ENCODE data around the gene UBE2K. TPM values are rescaled to one million over a fixed set of nuclear protein-coding genes. Genes with fewer than 3 reads are reported as not detected.
"Not testable (repeated sequence)": the region's sequence is repeated elsewhere in the genome, so short reads cannot be mapped to it uniquely, and the experiment has no call there.

UBE2K gene
- polyA plus RNA-seq, 1 donor, result 43.5 TPM

DNA sequence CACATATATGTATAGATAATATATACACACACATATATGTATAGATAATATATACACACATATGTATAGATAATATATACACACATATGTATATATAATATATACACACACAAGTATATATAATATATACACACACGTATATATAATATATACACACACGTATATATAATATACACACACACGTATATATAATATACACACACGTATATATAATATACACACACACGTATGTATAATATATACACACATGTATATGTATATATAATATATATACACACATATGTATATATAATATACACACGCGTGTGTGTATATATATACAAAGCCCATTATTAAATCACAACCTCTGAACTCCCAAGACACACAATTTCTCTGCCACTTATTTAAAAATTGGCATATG is 8.0 kb upstream of the UBE2K start:
- DNase-seq (ENCODE audit: low read depth), result no peak

DNA sequence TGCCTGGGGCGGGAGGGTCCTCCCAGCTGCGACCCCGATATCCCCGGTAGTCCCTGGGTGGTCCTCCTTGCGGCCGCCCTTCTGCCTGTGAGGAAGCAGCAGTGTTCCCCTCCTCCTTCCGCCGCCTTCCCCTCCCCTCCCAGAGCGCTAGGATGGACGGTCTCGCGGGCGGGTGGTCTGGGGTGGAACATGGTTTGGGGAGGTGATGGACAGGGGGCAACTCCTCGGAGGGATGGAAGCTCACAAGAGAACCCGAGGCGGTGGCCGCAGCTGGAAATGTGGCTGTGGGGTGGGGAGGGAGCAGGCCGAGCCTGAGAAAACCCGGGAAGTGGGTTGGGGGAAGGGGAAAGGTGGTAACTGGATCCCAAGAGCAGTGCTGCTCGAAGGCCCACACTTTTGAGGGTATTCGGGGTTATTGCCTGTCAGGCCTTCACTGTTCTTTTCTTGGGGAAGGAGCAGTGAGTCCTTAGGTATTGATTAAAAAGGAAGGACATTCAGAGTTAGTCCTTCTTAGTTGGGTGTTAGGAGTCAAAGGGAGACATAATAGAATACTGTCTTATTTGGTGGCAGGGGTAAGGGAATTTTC is 581 bp downstream of the UBE2K start:
- DNase-seq (ENCODE audit: low read depth), result no peak

DNA sequence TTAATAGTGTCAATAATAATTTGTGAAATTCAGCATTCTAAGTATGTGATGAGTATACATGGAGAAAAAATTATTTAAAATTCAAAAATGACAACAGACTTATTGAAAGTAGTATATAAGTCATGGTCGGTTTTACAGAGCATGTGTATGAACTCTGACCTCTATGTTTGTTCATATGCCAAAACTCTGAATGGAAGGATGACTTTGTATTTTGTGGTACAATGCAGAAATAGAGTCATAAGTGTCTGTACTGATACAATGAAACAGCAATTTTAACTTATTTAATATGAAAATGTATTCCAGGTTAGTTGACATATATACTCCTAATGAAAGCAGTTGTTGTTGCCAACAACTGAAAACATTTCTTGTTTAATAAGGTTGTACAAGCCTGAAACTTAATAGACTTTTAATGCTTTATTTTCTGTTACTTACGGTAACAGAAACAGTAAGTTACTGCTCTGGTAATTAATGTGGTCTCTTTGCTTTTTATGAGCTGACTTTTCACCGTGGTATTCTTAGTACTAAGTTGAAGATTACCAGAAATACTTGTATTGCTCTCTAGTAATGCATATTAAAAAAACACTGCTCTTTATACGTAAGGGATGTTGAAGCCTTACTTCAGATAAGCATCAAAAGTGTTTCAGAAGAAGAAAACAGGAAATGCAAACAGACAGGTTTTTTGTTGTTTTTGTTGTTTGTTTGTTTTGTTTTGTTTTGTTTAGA is 1.9 kb downstream of the UBE2K start:
- DNase-seq (ENCODE audit: low read depth), result no peak

DNA sequence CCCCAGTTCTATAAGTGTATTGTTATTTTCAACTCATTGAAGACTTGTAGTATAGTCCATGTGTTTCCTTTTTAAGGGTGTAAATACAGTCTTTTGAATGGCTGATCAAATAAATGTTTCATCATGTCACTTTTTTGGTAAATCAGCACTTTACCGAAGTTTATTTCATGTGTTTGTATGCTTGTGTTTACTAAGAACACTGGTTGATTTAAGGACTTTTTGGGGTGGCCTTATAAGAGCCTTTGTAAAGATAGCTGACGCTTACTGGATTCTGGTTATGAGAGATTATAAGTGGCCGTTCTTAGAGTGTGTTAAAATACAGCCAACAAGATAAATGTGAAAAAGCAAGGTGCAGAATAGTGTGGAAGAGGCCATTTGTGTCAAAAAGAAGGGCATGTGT is 2.6 kb downstream of the UBE2K start:
- DNase-seq (ENCODE audit: low read depth), result no peak

DNA sequence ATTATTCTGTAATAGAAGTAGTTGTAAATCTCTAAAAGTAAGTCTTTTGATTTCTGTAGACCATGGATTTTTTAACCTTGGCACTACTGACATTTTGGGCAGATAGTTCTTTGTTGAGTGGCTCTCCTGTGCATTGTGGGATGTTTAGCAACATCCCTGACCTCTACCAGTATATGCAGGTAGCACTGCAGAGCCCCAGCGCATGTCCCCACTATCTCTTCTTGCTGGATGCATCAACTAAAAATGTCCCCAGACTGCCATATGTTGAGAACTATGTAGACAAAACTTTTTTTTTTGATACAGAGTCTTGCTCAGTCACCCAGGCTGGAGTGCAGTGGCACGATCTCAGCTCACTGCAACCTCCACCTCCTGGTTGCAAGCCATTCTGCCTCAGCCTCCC is 4.8 kb downstream of the UBE2K start:
- no peak for DNase-seq (ENCODE audit: low read depth)

DNA sequence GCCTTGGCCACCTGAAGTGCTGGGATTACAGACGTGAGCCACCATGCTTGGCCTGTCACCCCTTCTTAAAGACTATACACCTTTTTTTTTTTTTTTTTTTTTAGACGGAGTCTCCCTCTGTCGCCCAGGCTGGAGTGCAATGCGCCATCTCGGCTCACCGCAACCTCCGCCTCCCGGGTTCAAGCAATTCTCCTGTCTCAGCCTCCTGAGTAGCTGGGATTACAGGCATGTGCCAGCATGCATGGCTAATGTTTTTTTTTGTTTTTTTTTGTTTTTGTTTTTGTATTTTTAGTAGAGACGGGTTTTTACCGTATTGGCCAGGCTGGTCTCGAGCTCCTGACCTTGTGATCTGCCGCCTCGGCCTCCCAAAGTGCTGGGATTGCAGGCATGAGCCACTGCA is 6.9 kb downstream of the UBE2K start:
- DNase-seq (ENCODE audit: low read depth), result not testable (repeated sequence)

DNA sequence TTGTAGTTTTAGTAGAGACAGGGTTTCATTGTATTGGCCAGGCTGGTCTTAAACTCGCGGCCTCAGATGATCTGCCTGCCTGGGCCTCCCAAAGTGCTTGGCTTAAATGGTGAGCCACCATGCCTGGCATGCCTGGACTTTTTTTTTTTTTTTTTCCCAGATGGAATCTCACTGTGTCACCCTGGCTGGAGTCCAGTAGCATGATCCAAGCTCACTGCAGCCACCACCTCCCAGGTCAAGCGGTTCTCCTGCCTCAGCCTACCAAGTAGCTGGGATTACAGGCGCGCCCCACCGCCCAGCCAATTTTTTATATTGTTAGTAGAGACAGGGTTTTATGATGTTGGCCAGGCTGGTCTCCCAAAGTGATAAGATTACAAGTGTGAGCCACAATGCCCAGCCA is 8.4 kb downstream of the UBE2K start:
- DNase-seq (ENCODE audit: low read depth), result no peak

DNA sequence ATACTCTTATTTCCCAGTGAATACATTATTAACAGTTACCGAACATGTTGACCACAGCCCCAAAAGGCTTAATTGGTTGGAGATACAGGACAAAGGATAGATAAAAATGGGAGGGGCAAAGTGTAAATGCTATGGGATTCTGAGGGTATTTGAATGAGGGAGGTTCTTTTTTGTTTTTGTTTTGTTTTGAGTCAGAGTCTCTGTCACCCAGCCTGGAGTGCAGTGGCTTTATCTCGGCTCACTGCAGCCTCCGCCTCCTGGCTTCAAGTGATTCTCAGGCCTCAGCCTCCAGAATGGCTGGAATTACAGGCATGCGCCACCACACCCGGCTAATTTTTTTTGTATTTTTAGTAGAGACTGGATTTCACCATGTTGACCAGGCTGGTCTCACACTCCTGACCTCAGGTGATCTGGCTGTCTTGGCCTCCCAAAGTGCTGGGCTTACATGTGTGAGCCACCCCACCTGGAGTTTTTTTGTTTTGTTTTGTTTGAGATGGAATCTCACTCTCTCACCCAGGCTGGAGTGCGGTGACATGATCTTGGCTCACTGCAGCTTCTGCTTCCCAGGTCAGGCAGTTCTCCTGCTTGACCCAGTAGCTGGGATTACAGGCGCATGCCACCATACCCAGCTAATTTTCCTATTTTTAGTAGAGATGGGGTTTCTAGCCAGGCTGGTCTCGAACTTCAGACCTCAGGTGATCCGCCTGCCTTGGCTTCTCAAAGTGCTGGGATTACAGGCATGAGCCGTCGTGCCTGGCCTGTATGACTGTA is 9.0 kb downstream of the UBE2K start:
- DNase-seq (ENCODE audit: low read depth), result no peak

DNA sequence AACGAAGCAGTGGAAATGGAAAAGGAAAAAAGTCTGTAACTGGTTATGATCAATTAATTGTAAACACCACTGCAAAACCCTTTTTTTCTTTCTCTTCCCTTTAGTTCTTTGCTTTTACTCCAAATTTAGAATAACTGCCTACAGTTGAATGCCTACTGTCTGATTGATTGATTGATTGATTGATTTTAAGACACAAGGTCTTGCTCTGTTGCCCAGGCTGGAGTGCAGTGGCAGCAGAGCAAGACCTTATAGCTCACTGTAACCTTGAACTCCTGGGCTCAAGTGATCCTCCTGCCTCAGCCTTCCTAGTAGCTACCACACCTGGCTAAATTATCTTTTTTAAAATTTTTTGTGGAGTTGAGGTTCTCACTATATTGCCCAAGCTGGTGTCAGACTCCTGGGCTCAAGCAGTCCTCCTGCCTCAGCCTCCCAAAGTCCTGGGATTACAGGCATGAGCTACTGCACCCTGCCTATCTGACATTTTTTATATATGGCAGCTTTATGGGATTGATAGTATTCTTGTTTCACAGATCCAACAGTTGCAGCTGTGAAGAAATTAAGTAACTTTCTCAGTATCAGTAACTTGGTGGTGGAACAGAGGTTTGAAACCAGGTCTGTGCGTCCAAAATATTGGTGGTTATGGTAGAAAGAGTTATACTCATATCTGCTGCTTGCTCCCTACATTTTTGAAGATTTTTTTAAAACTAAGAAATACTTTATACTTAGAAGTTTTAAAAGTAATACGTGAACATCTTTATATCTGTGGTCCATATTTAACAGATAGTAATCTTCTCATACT is 12.4 kb downstream of the UBE2K start:
- no peak for DNase-seq (ENCODE audit: low read depth)

DNA sequence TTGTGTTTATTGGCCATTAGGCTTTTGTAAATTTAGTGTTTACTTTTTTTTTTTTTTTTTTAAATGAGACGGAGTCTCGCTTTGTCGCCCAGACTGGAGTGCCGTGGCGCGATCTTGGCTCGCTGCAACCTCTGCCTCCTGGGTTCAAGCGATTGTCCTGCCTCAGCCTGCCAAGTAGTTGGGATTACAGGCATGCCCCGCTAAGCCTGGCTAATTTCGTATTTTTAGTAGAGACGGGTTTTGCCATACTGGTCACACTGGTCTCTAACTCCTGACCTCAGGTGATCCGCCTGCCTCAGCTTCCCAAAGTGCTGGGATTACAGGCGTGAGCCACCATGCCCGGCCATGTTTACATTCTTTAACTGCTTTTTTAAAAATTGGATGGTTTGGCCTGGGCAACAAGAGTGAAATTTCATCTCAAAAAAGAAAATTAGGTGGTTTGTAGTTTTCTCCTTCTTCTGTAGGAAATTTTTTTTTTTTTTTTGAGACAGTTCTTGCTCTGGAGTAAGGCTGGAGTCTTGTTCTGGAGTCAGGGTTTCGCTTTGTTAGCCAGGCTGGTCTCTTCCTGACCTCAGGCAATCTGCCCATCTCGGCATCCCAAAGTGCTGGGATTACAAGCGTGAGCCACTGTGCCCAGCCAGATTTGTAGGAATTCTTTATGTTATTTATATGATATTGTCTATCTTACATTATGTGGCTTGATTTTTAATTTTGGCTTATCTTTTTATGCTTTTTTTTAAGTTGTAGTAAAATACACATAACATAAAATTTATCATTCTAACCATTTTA is 15.1 kb downstream of the UBE2K start:
- no peak for DNase-seq (ENCODE audit: low read depth)

DNA sequence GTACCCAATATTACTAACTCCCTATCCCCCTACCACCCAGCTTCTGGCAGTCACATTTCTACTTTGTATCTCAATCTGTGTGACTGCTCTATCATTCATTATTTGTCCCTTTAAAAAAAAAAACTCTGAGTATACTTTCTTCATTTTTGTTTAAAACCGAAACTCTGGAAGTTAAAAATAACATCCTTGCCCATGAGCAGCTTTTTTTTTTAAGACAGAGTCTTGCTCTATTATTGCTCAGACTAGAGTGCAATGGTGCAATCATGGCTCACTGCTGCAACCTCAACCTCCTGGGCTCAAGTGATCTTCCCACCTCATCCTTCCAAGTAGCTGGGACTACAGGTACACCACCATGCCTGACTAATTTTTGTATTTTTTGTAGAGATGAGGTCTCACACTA is 15.8 kb downstream of the UBE2K start:
- DNase-seq (ENCODE audit: low read depth), result no peak

DNA sequence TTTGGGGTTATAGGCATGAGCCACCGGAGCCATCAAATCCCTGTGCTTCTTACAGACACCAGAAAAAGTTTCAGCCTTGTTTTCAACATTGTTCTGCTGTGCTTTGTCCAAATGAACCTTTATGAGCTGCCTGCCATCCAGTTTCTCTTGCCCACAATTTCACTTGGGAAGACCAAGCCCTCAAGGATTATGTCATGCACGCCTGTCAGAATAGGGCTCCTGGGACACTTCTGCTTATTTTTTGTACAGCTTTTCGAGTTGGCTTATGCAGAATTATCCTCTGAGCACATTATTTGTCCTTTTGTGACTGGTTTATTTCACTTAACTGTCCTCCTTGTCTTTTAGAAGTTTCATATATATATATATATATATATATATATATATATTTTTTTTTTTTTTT is 16.2 kb downstream of the UBE2K start:
- no peak for DNase-seq (ENCODE audit: low read depth)

DNA sequence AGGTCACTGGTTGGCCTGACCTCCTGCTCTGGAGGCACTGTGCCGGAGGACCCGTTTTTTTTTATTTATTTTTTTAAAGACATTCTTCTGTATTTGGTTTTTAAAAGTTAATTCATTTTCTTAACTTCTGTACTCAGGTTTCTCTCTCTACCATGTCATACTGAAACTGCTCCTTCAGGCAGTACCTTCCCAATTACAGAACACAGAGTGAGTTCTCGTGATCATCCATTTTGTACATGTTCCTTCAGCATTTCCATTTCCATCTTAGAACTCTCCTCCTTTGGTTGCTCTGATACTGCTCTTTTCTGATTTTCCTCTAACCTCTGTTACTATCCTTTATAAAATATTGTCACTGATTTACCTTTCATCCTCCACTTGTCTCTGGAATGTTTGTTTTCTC is 17.9 kb downstream of the UBE2K start:
- DNase-seq (ENCODE audit: low read depth), result no peak

DNA sequence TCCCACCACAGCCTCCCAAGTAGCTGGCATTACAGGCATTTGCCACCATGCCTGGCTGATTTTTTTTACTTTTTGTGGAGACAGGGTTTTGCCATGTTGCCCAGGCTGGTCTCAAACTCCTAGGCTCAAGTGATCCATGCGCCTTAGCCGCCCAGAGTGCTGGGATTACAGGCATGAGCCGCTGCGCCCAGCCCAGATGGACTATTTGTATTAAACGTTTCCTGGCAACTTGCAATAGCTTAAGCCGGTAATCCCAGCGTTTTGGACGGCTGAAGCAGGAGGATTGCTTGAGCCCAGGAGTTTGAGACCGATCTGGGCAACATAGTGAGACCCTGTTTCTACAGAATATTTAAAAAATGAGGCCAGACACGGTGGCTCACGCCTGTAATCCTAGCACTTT is 18.4 kb downstream of the UBE2K start:
- DNase-seq (ENCODE audit: low read depth), result no peak

DNA sequence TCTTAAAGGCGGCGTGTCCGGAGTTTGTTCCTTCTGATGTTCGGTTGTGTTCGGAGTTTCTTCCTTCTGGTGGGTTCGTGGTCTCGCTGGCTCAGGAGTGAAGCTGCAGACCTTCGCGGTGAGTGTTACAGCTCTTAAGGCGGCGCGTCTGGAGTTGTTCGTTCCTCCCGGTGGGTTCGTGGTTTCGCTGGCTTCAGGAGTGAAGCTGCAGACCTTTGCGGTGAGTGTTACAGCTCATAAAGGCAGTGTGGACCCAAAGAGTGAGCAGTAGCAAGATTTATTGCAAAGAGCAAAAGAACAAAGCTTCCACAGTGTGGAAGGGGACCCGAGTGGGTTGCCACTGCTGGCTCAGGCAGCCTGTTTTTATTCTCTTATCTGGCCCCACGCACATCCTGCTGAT is 19.8 kb downstream of the UBE2K start:
- not testable (repeated sequence) for DNase-seq (ENCODE audit: low read depth)

DNA sequence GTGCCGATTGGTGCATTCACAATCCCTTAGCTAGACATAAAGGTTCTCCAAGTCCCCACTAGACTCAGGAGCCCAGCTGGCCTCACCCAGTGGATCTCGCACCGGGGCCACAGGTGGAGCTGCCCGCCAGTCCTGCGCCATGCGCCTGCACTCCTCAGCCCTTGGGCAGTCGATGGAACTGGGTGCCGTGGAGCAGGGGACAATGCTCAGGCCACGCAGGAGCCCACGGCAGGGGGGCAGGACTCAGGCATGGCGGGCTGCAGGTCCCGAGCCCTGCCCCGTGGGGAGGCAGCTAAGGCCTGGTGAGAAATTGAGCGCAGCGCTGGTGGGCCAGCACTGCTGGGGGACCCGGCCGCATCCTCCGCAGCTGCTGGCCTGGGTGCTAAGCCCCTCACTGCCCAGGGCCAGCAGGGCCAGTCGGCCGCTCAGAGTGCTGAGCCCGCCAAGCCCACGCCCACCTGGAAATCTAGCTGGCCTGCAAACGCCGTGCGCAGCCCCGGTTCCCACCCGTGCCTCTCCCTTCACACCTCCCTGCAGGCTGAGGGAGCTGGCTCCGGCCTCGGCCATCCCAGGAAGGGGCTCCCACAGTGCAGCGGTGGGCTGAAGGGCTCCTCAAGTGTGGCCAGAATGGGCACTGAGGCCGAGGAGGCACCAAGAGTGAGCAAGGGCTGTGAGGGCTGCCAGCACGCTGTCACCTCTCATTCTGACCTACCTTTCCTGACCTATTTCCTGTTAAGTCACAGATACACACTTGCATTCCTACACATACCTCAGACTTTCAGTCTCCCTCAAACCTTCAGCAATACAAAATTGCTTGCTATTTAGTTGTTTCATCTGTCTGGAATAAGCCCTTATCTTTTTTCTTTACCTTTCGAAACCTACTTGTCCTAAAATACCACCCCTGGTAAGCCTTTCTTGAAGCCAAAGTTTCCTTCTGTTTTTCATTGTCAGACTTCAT is 20.7 kb downstream of the UBE2K start:
- no peak for DNase-seq (ENCODE audit: low read depth)

DNA sequence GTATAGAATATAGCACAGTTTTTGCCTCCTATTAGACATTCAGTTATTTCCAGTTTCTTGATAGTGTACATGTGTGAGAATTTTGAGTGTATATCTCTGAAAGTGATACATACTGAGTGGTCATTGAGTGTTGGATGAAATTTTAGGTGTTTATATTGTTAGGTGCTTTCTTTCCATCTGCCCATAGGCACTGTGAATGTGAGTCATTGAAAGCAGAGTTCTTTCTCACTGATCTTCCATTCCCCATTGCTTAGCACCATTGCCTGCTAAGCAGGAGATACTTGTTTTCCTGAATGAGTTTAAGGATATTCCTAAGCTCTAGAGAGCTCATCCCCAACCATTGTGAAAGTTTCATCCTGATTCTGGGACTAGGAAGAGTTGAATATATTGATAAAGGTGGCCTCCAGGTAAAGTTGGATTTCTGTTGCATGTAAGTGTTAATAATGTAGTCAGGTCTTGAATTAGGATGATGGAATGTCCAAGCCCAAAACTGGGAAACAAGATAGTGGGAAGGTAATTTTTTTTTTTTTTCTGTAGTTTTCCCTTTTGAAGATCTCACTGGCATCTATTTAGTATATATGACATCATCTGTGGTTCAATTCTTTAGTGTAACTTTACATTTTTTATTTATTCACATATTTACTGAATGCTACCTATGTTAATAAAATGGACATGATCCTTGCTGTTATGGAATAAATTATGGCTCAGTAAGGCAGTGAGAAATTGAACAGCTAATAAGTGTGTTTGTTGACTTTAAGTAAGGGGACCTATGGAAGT is 22.1 kb downstream of the UBE2K start:
- DNase-seq (ENCODE audit: low read depth), result no peak

DNA sequence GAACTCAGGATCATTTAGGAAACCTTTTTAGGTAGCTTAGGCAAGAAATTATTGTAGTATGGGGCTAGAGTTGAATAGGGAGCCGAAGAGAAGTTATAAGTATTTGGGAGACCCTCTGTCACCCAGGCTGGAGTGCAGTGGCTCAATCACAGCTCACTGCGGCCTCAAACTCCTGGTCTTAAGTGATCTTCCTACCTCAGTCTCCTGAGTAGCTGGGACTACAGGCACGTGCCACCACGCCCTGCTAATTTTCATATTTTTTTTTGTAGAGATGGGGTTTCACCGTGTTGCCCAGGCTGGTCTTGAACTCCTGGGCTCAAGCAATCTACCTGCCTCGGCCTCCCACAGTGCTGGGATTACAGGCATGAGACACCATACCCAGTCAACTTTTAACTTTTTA is 23.3 kb downstream of the UBE2K start:
- not testable (repeated sequence) for DNase-seq (ENCODE audit: low read depth)

DNA sequence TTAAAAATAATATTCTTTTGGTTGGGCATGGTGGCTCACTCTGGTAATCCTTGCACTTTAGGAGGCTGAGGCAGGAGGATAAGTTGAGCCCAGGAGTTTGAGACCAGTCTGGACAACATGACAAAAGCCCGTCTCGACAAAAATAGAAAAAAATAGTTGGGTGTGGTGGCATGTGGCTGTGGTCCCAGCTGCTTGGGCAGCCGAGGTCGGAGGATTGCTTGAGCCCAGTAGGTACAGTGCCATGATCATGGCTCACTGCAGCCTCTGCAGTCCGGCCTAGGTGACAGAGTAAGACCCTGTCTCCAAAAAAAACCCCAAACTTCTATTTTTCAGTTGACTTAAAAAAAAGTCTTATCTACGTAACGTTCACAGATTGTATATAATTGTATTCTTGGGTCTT is 23.9 kb downstream of the UBE2K start:
- no peak for DNase-seq (ENCODE audit: low read depth)
